Measurements from ENCODE around the gene ADRA2B.

DNA sequence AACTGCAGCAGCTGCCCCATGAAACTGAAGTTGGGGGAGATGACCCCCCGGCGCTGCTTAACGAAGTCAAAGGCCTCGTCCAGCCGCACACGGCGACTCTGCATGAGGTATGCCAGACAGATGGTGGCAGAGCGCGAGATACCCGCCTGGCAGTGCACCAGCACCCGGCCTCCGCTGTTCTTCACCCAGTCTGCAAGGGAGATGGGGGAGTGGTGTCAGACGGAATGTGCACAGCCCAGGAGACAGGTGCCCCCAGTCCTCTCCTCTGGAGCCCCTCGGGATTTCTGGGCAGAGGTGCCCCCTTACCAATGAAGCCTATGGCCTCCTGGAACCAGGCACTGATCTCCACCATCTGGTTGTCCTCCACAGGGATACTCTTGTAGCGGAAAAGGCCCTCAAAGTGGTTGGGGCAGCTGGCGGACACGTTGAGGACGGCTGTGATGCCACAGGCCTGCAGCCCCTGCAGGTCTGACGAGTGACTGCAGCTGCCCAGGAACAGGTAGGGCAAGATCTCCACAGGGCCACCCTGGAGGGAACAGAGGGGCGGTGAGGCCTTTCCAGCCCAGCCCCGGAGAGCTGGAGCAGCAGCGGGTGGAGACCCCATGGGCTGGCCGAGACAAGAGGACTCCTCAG, 27.6 kb upstream of the ADRA2B start:
- TF ChIP-seq, protein P1, sequence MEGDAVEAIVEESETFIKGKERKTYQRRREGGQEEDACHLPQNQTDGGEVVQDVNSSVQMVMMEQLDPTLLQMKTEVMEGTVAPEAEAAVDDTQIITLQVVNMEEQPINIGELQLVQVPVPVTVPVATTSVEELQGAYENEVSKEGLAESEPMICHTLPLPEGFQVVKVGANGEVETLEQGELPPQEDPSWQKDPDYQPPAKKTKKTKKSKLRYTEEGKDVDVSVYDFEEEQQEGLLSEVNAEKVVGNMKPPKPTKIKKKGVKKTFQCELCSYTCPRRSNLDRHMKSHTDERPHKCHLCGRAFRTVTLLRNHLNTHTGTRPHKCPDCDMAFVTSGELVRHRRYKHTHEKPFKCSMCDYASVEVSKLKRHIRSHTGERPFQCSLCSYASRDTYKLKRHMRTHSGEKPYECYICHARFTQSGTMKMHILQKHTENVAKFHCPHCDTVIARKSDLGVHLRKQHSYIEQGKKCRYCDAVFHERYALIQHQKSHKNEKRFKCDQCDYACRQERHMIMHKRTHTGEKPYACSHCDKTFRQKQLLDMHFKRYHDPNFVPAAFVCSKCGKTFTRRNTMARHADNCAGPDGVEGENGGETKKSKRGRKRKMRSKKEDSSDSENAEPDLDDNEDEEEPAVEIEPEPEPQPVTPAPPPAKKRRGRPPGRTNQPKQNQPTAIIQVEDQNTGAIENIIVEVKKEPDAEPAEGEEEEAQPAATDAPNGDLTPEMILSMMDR (optimal IDR thresholded peaks at IDR 0.05 in 1 of 3, IDR thresholded peaks at IDR 0.05 in 1 of 3, conservative IDR thresholded peaks at IDR 0.05 in 1 of 3; ENCODE audit: extremely low read depth in 1 of 3, insufficient read depth in 2 of 3, low read length in 3 of 3) = peak in 1 of 3 experiments; percentile 41
- TF ChIP-seq EZH2 (IDR thresholded peaks at IDR 0.05; ENCODE audit: low read length) = no peak
